OCI-LY1 (cell line): ENCODE results near the gene RADIL.

ENCODE experiments used
- H2AFZ ChIP-seq: fragments of 200-600 bp; sonication (generic), shearing (Covaris generic); 2 replicates; pipeline ENCODE4 v1.6.0; 2014; ENCODE audit warnings: antibody characterized with exemption, mild to moderate bottlenecking, low read length
- H3F3A ChIP-seq: fragments of 200-600 bp; sonication (generic), shearing (Covaris generic); 2 replicates; pipeline ENCODE4 v1.6.0; 2014; ENCODE audit warnings: mild to moderate bottlenecking, antibody characterized with exemption, low read length, moderate library complexity; ENCODE audit not compliant: insufficient read depth
- H3K27ac ChIP-seq: fragments of 200-600 bp; sonication (generic); 2 replicates; pipeline ENCODE4 v1.5.1; 2014; ENCODE audit warnings: low read length, mixed run types, mild to moderate bottlenecking, low read depth; ENCODE audit not compliant: poor library complexity, severe bottlenecking
- H3K27me3 ChIP-seq: fragments of 200-600 bp; sonication (generic); 2 replicates; pipeline ENCODE4 v1.6.0; 2014; ENCODE audit warnings: antibody characterized with exemption, mild to moderate bottlenecking, low read length, moderate library complexity; ENCODE audit not compliant: insufficient read depth
- H3K36me3 ChIP-seq: fragments of 200-600 bp; sonication (generic); 2 replicates; pipeline ENCODE4 v1.6.1; 2014; ENCODE audit warnings: mild to moderate bottlenecking, antibody characterized with exemption, low read length, moderate library complexity, mixed read lengths; ENCODE audit not compliant: insufficient read depth
- H3K4me1 ChIP-seq: fragments of 200-600 bp; sonication (generic); 2 replicates; pipeline ENCODE4 v1.5.1; 2014; ENCODE audit warnings: mild to moderate bottlenecking, low read length, moderate library complexity; ENCODE audit not compliant: insufficient read depth, severe bottlenecking
- H3K4me2 ChIP-seq: fragments of 200-600 bp; sonication (generic), shearing (Covaris generic); 2 replicates; pipeline ENCODE4 v1.6.1; 2014; ENCODE audit warnings: low read length
- H3K4me3 ChIP-seq: fragments of 200-600 bp; sonication (generic); 2 replicates; pipeline ENCODE4 v1.5.1; 2014; ENCODE audit warnings: low read length, low read depth, mild to moderate bottlenecking, mixed read lengths; ENCODE audit not compliant: poor library complexity, severe bottlenecking
- H3K79me2 ChIP-seq: fragments of 200-600 bp; shearing (Covaris generic); 2 replicates; pipeline ENCODE4 v1.6.1; 2016; ENCODE audit warnings: mixed run types, low read length, mixed read lengths; ENCODE audit not compliant: insufficient read depth
- H3K9ac ChIP-seq: fragments of 200-600 bp; sonication (generic), shearing (Covaris generic); 2 replicates; pipeline ENCODE4 v1.6.1; 2014; ENCODE audit warnings: mild to moderate bottlenecking, low read length, mixed read lengths
- H3K9me2 ChIP-seq: fragments of 200-600 bp; sonication (generic), shearing (Covaris generic); 2 replicates; pipeline ENCODE4 v1.6.1; 2014; ENCODE audit warnings: low read depth, mild to moderate bottlenecking, low read length, mixed read lengths
- H3K9me3 ChIP-seq: fragments of 200-600 bp; shearing (Covaris generic); 2 replicates; pipeline ENCODE4 v1.6.1; 2014; ENCODE audit warnings: low read length, mixed read lengths
- H4K20me1 ChIP-seq: fragments of 200-600 bp; sonication (generic), shearing (Covaris generic); 2 replicates; pipeline ENCODE4 v1.6.0; 2016; ENCODE audit warnings: mild to moderate bottlenecking, low read length; ENCODE audit not compliant: insufficient read depth
- EZH2 ChIP-seq: fragments of 200-600 bp; sonication (generic), shearing (Covaris generic); IDR thresholded peaks from 2 replicates; pipeline ENCODE4 v1.8.0; 2017; ENCODE audit warnings: borderline replicate concordance, mixed run types, mild to moderate bottlenecking, antibody characterized with exemption, low read length, moderate library complexity, mixed read lengths
- TF ChIP-seq, protein P1 (sequence below): fragments of 200-600 bp; sonication (generic), shearing (Covaris generic); IDR thresholded peaks from 2 replicates; pipeline ENCODE4 v1.5.1; 2017; ENCODE audit warnings: mild to moderate bottlenecking, antibody characterized with exemption, low read length, moderate library complexity, mixed read lengths

RADIL gene

GRCh38 chr7:4800926-4801838 is 82.3 kb downstream of the RADIL start:
- no peak for TF ChIP-seq EZH2
- TF ChIP-seq, protein P1, sequence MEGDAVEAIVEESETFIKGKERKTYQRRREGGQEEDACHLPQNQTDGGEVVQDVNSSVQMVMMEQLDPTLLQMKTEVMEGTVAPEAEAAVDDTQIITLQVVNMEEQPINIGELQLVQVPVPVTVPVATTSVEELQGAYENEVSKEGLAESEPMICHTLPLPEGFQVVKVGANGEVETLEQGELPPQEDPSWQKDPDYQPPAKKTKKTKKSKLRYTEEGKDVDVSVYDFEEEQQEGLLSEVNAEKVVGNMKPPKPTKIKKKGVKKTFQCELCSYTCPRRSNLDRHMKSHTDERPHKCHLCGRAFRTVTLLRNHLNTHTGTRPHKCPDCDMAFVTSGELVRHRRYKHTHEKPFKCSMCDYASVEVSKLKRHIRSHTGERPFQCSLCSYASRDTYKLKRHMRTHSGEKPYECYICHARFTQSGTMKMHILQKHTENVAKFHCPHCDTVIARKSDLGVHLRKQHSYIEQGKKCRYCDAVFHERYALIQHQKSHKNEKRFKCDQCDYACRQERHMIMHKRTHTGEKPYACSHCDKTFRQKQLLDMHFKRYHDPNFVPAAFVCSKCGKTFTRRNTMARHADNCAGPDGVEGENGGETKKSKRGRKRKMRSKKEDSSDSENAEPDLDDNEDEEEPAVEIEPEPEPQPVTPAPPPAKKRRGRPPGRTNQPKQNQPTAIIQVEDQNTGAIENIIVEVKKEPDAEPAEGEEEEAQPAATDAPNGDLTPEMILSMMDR = no peak
- no peaks in the 10 kb centered on the region for H3K9me3 ChIP-seq
- H2AFZ ChIP-seq = no peak overlapping the region
- no peaks in the 10 kb centered on the region for H3F3A ChIP-seq
- no peaks in the 10 kb centered on the region for H3K9me2 ChIP-seq
- H3K36me3 ChIP-seq = no peaks in the 10 kb centered on the region
- no peaks in the 10 kb centered on the region for H3K4me1 ChIP-seq
- H4K20me1 ChIP-seq = no peaks in the 10 kb centered on the region
- H3K4me2 ChIP-seq = no peak overlapping the region
- no peak overlapping the region for H3K9ac ChIP-seq
- no peak overlapping the region for H3K4me3 ChIP-seq
- no peaks in the 10 kb centered on the region for H3K79me2 ChIP-seq
- 0 out of 2 replicates have a peak, but pooled peaks cover 4% of the 10 kb centered on the region for H3K27me3 ChIP-seq
- no peak overlapping the region for H3K27ac ChIP-seq

GRCh38 chr7:4800487-4800886 is 83.0 kb downstream of the RADIL start:
- 0 out of 2 replicates have a peak, but pooled peaks cover 4% of the 10 kb centered on the region for H3K27me3 ChIP-seq
- no peak overlapping the region for H3K4me2 ChIP-seq
- TF ChIP-seq, protein P1 = no peak
- no peak overlapping the region for H3K27ac ChIP-seq
- no peaks in the 10 kb centered on the region for H3K4me1 ChIP-seq
- H3K9me3 ChIP-seq = no peaks in the 10 kb centered on the region
- H3K9me2 ChIP-seq = no peaks in the 10 kb centered on the region
- no peak overlapping the region for H3K4me3 ChIP-seq
- H3F3A ChIP-seq = no peaks in the 10 kb centered on the region
- no peaks in the 10 kb centered on the region for H4K20me1 ChIP-seq
- no peaks in the 10 kb centered on the region for H3K79me2 ChIP-seq
- no peaks in the 10 kb centered on the region for H3K36me3 ChIP-seq
- no peak overlapping the region for H2AFZ ChIP-seq
- H3K9ac ChIP-seq = no peak overlapping the region

DNA sequence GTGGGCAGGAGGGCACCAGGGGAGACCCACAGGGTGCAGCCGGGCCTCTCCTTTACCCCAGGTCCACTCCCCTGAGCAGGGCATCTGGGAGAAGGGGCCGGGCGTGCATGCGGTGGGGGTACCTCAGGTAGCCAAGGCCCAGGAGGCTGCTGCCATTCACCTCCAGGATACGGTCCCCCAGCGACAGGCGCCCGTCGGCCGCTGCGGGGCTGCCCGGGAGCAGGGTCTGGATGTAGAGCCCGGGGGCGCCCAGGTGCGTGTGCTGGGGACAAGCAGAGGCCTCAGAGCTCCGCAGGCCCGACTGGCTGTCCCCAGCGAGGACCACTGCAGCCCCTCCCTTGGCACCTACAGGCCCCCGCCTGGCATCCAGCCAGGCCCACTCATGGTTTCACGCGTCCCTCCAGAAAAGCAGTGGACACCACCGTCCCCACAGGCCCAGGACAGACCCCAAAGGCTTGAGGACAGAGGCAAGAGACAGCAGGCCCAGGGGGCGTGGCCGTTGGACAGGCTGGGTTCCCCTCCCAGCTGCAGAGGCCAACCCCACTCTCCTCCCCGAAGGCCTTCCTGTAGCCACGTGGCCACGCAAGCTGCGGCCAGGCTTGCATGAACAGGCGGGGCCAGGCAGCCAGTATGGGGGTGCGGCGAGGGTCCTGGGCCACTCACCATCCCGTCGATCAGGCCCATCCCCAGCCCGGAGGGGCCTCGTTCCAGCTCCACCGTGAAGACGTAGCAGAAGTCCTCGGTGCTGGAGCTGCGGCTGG is 83.8 kb downstream of the RADIL start:
- H2AFZ ChIP-seq = no peak overlapping the region
- H3K36me3 ChIP-seq = no peaks in the 10 kb centered on the region; the same call in 1 of the 2 replicates
- no peaks in the 10 kb centered on the region for H3K9me3 ChIP-seq
- H3K27me3 ChIP-seq = 0 out of 2 replicates have a peak, but pooled peaks cover 4% of the 10 kb centered on the region
- TF ChIP-seq EZH2 = no peak
- TF ChIP-seq, protein P1 = no peak
- no peaks in the 10 kb centered on the region for H3K4me1 ChIP-seq
- no peaks in the 10 kb centered on the region for H3K9me2 ChIP-seq
- H3K4me2 ChIP-seq = no peak overlapping the region
- H3F3A ChIP-seq = no peaks in the 10 kb centered on the region
- no peak overlapping the region for H3K9ac ChIP-seq
- H3K27ac ChIP-seq = no peak overlapping the region
- H3K4me3 ChIP-seq = no peak overlapping the region
- no peaks in the 10 kb centered on the region for H4K20me1 ChIP-seq
- H3K79me2 ChIP-seq = no peaks in the 10 kb centered on the region
